HG02970 (cell line): ENCODE data around the gene DLGAP3.

ENCODE experiments used
- ATAC-seq: cut with Tn5 transposase; IDR thresholded peaks from one replicate; pipeline ENCODE4 v1.9.1; 2021; ENCODE audit warnings: mild to moderate bottlenecking, moderate library complexity, moderate number of reproducible peaks; ENCODE audit not compliant: unreplicated experiment, low FRiP score

The DLGAP3 gene

DNA sequence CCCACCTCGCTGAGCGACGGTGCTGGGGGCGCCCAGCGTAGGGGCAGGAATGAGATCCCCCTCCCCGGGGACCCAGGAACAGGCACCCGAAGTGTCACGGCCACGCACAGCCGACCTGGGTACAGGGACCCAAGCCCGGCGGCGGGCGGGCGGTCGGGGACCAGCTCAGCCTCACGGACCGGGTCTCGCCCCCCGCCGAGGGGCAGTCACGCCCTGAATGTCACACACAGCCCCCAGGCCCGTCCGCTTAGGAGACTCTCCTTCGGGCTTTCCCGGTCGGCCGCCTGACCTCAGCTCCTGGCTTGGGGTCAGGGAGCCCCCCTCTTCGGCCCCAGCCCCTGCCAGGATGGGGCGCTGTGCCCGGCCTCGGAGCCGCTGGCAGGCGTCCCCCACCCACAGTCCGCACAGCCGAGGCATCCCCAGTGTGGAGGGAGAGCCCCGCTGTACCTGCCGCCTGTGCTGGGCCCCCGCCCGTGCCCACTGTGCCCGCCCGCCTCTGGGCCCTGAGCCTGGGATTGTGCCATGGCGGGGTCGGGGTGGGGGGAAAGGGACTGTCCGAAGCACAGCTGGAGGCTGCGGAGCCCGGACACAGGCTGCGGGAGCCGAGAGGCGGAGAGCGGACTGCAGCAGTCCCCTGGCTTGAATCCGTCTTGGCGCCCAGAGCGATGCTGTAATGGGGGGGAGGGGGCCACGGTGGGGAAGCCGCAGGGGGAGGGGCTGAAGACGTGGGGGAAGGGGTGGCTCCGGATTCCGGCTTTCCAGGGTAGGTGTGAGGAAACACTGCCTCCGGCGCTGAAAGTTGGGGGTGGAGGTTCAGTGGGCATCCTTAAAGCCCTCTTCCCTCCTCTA is 627 bp upstream of the DLGAP3 start:
- no peak for ATAC-seq

DNA sequence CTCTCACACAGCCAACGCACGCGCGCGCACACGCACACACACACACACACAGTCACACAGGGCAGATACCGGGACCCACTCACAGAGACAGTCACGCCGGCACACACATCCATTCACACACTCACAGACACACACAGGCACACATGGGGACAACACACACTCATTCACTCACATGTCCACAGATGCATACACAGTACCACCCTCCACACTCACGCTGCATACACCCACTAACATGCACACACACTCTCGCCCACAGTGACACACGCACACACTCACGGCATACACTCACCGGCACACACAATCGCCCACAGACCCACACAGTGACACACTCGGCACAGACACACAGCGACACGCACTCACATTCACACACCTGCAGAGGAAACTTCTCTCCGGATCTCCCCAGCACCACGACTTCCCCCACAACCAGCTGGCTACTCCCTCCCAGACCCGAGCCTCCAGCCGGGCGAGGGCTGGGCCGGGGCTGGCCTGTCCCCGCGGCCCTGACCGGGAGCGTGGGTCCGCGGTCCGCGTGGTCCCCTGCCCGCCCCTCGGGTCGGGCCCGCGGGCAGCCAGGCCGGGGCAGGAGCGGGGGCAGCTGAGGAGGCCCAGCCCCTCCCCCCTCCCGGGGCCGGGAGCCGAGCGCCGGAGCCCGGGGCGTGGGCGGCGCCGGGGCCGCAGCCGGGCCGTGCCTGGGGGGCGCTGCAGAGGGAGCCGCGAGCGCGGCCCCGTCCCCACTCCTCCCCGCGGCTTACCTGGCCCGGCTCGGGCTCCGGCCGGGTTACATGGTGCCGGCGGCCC is 552 bp downstream of the DLGAP3 start:
- no peak for ATAC-seq

- no peak for ATAC-seq
These were observed 1.3 kb downstream of the DLGAP3 start for GRCh38 chr1:34928066-34928696.

GRCh38 chr1:34927316-34927715 is 2.1 kb downstream of the DLGAP3 start:
- no peak for ATAC-seq

DNA sequence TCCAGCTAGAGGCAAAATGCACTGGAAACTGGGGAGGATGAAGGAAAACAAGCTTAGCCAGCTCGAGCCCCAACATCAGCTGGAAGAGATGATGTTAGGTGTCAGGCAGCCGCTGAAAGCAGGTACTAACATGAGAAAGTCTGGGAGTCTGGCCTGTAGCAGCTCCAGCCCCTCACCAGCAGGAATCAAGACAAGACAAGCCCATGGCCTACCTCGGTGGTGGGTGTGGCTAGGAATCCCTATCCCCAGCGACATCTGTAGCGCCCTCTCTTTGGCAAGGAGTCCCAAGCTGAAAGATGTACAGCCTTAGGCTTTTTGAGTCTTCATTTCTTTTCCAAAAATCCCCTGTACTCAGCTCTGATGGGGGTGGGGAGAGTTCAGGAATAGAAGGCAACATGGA is 2.6 kb downstream of the DLGAP3 start:
- ATAC-seq: no peak

- no peak for ATAC-seq
These were observed 3.3 kb downstream of the DLGAP3 start for GRCh38 chr1:34926156-34926555.

GRCh38 chr1:34925730-34926129 is 3.7 kb downstream of the DLGAP3 start:
- no peak for ATAC-seq

DNA sequence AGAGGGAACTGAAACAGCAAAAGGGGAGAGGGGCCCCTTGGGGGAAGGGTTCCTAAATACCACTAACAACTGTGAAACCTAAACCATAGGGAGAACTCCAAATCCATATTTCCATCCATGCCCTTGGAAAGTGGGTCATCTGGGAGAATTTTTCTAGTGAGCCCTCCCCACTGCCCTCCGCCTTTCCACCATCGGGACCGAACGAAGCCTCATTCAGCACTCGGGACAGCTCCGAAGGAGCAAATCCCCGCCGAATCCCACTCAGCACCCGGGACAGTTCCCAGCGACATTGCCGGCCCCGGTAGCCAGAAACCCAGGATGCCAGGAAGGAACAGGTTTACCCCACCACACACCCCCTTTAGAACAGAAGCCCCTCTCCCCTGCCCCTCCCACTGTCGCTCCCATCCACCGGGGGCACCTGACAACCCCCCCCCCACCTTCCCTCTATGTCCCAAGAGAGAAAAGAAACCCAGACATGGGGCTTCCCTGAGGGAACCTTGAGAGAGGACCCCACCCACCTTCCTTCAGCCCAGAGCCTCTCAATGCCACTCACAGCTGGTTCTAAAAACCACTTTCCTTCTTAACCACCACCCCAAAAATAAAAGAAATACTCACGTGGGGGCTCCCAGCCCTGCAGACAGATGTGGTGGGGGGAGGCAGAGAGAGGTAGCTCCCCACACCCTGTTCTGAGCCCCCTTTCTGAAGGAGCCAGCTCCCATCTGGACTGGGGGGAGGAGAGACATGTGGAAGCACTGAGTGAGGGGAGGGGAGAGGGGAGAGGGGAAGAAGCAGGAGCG is 4.5 kb downstream of the DLGAP3 start:
- no peak for ATAC-seq

DNA sequence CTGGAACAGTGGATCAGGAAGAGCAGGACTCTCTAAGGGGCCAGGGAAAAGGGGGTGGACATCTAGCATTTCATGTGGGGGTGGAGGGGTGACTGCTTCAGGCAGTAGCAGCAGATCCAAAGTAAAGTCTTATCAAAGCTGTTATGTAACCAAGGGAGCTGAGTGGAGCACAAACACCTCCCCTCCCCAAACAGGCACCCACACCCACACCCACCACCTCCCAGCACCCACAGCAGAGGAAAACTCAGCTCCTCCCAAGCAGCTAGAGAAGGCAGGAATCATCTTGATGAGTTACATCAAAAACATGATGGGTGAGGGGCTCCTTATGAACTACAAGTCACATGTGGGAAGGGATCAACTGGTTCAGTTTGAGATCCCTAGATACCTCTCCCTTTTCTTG is 6.0 kb downstream of the DLGAP3 start:
- ATAC-seq: no peak

GRCh38 chr1:34918977-34919561 is 10.4 kb downstream of the DLGAP3 start:
- no peak for ATAC-seq

DNA sequence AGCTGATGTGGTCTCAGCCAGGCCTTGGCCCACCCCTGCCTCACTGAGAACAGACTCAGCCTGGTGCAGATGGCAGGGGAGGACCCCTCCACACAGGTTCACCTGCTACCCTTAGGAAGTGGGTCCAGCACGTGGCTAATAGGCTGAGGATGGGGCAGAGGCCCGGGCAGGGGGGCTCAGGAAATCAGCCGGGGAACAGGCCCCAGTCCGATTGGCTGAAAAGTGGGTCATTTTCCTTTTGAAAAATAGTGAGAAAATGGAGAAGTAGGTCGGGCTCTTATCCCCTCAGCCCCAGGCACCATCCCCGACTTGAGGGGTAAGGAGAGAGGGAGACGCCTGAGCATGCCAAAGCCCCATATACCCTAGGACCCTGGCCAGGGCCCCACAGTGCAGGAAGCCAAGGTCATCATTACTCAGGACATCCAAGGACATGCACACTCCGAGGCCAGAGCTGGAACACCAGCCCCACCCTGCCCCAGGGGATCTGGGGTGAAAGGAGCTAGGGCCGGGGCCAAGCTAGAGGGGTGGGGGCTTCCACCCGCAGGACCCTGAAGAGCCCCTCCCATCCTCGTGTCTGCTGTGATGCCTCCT is 11.0 kb downstream of the DLGAP3 start:
- ATAC-seq: no peak

- no peak for ATAC-seq
These were observed 12.4 kb downstream of the DLGAP3 start for GRCh38 chr1:34917017-34917416.

- ATAC-seq: no peak
These were observed 13.3 kb downstream of the DLGAP3 start for GRCh38 chr1:34916104-34916503.

DNA sequence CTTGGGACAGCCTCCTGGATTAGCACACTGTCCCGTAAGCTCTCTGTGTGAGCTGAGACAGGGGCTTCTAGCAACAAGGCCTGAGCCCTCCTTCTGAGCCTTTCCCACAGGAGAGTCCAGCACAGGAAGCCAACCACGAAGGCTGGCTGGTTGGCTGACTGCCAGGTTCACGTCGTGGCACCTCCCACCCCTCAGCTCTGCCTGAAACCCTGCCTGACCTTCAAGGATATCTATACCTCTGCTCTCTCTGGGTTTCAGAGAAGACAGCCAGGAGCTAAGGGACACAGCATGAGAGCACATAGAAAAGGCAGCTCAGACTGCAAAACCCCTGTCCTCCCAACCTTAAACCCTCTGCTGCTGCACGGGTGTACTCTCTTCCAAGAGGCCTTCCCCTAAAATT is 13.9 kb downstream of the DLGAP3 start:
- ATAC-seq: no peak

DNA sequence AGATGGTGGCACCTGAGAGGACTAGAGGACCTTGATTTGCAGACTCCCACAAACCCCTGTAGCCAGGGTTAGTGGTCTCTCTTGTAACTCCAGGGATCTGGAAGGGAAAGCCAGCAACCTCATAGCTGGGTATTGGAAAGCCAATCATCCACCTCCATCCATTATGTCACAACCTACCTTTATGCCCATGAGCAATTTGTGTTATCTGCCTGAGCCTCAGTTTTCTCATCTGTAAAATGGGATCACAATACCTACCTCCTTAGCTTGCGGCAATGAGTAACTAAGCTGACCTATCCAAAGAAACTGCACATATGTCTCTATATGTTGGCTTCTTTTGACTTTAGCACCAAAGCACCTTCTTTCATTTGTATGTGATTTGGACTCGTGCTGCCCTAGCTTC is 14.5 kb downstream of the DLGAP3 start:
- no peak for ATAC-seq

GRCh38 chr1:34911465-34911864 is 18.0 kb downstream of the DLGAP3 start:
- no peak for ATAC-seq

DNA sequence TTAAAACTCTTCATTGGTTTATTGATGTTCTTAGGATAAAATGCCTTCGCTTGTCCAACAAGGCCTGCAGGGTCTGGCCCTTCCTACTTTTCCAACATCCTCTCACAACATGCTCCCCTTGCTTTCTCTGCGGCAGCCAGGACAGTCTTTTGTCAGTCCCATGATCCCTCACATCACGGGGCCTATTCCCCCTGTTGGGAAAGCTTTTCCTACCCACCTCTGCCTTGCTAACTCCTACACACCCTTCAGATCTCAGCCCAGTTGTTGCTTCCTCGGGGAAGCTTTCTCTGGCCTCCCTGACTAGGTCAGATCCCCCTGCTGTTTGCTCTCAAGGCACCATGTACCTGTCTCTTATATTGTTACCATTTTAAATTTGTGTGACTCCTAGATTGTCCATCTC is 19.0 kb downstream of the DLGAP3 start:
- no peak for ATAC-seq

- ATAC-seq: no peak
These were observed 21.1 kb downstream of the DLGAP3 start for GRCh38 chr1:34908369-34908768.

DNA sequence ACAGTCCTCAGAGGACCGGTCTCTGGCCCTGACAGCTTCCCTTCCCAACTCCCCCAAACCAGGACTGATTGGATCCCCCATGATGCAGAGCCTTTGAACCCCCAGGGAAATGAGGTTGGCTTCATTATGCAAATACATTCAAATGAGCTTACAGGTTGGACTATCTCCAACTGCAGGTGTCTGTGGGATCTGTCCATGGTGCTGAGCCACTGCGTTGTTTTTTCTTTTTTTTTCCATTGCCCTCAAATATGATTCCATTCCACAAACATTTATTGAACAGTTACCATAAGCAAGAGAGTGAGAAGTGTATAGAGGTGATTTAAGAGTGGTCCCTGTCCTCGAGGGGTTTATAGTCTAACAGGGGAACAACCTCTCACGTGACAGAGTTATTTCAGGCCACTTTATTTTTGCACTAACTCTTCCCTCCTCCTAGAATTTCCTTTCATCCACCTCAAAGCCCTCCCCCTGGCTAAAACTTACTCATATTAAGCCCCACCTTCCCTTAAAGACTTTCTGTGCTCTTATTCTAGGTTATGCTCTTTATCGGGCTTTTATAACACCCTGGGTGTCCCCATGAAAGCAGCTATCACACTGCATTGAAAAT is 21.9 kb downstream of the DLGAP3 start:
- ATAC-seq: no peak
